Measurements from ENCODE around the gene ELOVL6. TPM values are rescaled to one million over a fixed set of nuclear protein-coding genes. Genes with fewer than 3 reads are reported as not detected.

The ELOVL6 gene
- total and polyA plus RNA-seq, 10 of the 15 experiments (the other 5 are each of a cell fraction or from before 2014, with no cell fraction given): 3.9 to 33.5 (median 8.1) TPM

DNA sequence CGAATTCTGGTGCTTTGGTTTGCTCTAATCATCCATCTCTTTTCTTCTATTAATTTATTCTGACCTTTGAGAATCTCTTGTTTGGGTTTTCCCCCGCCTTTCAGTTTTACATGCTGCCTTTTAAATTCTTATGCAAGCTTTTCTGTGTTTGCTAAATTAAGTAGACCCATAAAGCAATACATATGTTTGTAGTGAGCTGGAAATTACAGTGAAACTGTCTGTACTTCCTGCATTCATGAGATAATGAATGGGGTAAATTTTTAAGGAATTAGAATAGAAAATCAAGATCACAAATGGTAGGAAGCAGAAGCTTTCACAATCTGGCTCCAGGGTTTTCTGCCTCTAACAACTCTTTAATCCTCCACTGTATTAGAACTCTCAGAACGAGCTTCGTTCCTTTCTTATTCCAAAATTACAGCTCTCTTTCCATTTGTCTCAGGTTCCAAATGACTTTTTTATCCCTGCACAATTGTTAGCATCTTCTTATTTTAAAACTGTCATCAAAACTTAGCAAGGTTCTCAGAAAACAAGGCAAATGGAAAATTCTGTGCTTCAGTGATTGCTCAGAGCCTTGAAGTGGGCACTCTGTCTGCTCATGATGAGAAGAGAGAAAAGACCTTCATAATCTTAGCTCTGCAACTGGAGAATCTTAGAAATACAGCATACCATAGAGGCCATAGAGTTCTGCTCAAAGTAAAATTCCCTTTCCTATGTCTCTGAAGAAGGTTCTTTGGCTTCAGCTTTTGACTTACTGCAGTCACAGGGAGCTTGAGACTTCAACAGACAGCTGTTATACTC is 177.6 kb downstream of the ELOVL6 start:
- POLR2A ChIA-PET: no interaction called here
- 37% methylated on average over 4 of the region's 4 CpGs for WGBS (ENCODE audit: insufficient coverage, insufficient replicate concordance, low lambda C conversion rate, missing lambda C conversion rate)
- in situ Hi-C loops (cut with MboI) (loop anchor here (25.0 kb wide), 1 partner anchor 1266 kb away; no protein-coding TSS in a partner anchor), intact Hi-C loops (cut with micrococcal nuclease; ENCODE audit: unreplicated experiment) (no loop called here)
- TF ChIP-seq TCF7 (IDR thresholded peaks at IDR 0.05; ENCODE audit: borderline replicate concordance) (no peak), TBL1XR1 (IDR thresholded peaks at IDR 0.05; ENCODE audit: low read depth, low read length) (no peak), FOXM1 (IDR thresholded peaks at IDR 0.05; ENCODE audit: low read depth, low read length) (no peak), SMC3 (IDR thresholded peaks at IDR 0.05; ENCODE audit: borderline replicate concordance, low read length) (no peak), RUNX3 (IDR thresholded peaks at IDR 0.05; ENCODE audit: low read length) (no peak)
- TF ChIP-seq, protein P1, sequence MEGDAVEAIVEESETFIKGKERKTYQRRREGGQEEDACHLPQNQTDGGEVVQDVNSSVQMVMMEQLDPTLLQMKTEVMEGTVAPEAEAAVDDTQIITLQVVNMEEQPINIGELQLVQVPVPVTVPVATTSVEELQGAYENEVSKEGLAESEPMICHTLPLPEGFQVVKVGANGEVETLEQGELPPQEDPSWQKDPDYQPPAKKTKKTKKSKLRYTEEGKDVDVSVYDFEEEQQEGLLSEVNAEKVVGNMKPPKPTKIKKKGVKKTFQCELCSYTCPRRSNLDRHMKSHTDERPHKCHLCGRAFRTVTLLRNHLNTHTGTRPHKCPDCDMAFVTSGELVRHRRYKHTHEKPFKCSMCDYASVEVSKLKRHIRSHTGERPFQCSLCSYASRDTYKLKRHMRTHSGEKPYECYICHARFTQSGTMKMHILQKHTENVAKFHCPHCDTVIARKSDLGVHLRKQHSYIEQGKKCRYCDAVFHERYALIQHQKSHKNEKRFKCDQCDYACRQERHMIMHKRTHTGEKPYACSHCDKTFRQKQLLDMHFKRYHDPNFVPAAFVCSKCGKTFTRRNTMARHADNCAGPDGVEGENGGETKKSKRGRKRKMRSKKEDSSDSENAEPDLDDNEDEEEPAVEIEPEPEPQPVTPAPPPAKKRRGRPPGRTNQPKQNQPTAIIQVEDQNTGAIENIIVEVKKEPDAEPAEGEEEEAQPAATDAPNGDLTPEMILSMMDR (IDR thresholded peaks at IDR 0.05 in 2 of 3, conservative IDR thresholded peaks at IDR 0.05 in 1 of 3; ENCODE audit: control insufficient read depth in 2 of 3, extremely low read depth in 1 of 3, insufficient read depth in 1 of 3, low read depth in 3 of 3, low read length in 3 of 3): no peak
- TF ChIP-seq, protein P2, sequence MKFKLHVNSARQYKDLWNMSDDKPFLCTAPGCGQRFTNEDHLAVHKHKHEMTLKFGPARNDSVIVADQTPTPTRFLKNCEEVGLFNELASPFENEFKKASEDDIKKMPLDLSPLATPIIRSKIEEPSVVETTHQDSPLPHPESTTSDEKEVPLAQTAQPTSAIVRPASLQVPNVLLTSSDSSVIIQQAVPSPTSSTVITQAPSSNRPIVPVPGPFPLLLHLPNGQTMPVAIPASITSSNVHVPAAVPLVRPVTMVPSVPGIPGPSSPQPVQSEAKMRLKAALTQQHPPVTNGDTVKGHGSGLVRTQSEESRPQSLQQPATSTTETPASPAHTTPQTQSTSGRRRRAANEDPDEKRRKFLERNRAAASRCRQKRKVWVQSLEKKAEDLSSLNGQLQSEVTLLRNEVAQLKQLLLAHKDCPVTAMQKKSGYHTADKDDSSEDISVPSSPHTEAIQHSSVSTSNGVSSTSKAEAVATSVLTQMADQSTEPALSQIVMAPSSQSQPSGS (IDR thresholded peaks at IDR 0.05; ENCODE audit: low read length): no peak
- TF ChIP-seq, protein P3, sequence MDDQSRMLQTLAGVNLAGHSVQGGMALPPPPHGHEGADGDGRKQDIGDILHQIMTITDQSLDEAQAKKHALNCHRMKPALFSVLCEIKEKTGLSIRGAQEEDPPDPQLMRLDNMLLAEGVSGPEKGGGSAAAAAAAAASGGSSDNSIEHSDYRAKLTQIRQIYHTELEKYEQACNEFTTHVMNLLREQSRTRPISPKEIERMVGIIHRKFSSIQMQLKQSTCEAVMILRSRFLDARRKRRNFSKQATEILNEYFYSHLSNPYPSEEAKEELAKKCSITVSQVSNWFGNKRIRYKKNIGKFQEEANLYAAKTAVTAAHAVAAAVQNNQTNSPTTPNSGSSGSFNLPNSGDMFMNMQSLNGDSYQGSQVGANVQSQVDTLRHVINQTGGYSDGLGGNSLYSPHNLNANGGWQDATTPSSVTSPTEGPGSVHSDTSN (IDR thresholded peaks at IDR 0.05; ENCODE audit: insufficient replicate concordance, low read depth, low read length): no peak
- Histone ChIP-seq H3K9ac (ENCODE audit: control insufficient read depth, insufficient read depth, low read length) (no peak overlapping the region), H3K79me2 (ENCODE audit: control insufficient read depth, insufficient read depth, low read length) (no peaks in the 10 kb centered on the region), H3K27me3 (replicated peaks in 1 of 2; ENCODE audit: control insufficient read depth in 2 of 2, insufficient read depth in 2 of 2, low read length in 1 of 2) (no peaks in the 10 kb centered on the region; a peak in 2 of 4 replicates), H3K27ac (ENCODE audit: control insufficient read depth, insufficient read depth) (no peak overlapping the region), H3K4me3 (no peak overlapping the region), H4K20me1 (ENCODE audit: control insufficient read depth, insufficient read depth) (no peaks in the 10 kb centered on the region), H3K36me3 (ENCODE audit: control insufficient read depth in 2 of 2, insufficient read depth in 2 of 2, low read length in 1 of 2) (no peaks in the 10 kb centered on the region), H3K9me3 (replicated peaks; ENCODE audit: control insufficient read depth, insufficient read depth, low read length) (no peaks in the 10 kb centered on the region), H3K4me1 (ENCODE audit: control insufficient read depth, insufficient read depth, low read length) (no peaks in the 10 kb centered on the region), H3K4me2 (ENCODE audit: control insufficient read depth, insufficient read depth) (no peak overlapping the region), H2AFZ (ENCODE audit: control insufficient read depth, low read depth, low read length) (no peak overlapping the region)
- DNase-seq (ENCODE audit: low read depth, low spot score) (no peak), FAIRE-seq (no peak), ATAC-seq (no peak; the same call in 2 of the 3 replicates)
- SMC1A ChIA-PET (ENCODE audit: uncharacterized antibody, unreplicated experiment): interaction anchor here (0.6 to 3.2 kb wide), 10 partner anchors 11 to 498 kb away, joined by 3 to 14 read pairs (median 3); no protein-coding TSS in a partner anchor
- BruUV-seq (replicated peaks): no TSS peak
- RAD21 ChIA-PET (ENCODE audit: unreplicated experiment): interaction anchor here (0.9 to 1.6 kb wide), 4 partner anchors 15 to 488 kb away, joined by 3 to 6 read pairs (median 3); no protein-coding TSS in a partner anchor
- CTCF ChIA-PET: interaction anchor here (0.5 to 5.2 kb wide), 16 partner anchors 11 to 590 kb away, joined by 3 to 28 read pairs (median 3); no protein-coding TSS in a partner anchor
